ENCODE measurements around the gene RAB11FIP4.
A peak's percentile ranks its signal among the peaks of the same experiment; 100 is the strongest.
"Not testable (repeated sequence)": the region's sequence is repeated elsewhere in the genome, so short reads cannot be mapped to it uniquely, and the experiment has no call there.

RAB11FIP4 gene, protein sequence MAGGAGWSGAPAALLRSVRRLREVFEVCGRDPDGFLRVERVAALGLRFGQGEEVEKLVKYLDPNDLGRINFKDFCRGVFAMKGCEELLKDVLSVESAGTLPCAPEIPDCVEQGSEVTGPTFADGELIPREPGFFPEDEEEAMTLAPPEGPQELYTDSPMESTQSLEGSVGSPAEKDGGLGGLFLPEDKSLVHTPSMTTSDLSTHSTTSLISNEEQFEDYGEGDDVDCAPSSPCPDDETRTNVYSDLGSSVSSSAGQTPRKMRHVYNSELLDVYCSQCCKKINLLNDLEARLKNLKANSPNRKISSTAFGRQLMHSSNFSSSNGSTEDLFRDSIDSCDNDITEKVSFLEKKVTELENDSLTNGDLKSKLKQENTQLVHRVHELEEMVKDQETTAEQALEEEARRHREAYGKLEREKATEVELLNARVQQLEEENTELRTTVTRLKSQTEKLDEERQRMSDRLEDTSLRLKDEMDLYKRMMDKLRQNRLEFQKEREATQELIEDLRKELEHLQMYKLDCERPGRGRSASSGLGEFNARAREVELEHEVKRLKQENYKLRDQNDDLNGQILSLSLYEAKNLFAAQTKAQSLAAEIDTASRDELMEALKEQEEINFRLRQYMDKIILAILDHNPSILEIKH

DNA sequence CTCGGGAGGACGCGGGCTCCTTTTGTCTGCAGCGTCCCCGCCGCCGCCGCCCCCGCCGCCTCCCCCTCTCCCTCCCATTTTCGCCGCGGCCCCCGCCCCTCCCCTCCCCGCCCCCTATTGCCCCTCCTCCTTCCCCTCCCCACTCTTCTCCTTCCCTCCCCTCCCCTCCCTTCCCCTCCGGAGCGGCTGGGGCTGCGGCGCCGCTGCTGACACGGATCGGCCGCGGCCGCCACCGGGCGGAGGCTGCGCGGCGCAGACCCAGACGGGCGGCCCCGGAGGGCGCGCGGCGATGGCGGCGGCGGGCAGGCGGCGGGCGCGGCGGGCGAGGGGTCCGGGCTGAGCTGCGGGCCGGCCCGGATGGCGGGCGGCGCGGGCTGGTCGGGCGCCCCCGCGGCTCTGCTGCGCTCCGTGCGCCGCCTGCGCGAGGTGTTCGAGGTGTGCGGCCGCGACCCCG is at the start of gene RAB11FIP4:
Gene RAB11FIP4, plus strand, starts transcription at position 180 of the 454 bp plus-strand sequence. Its CDS starts 178 bp downstream, at position 358.
- Mint-ChIP-seq H3K4me3 (peak within 1 kb of the TSS; percentile 65), H3K36me3 (ENCODE audit: low read depth) (no peaks in the 10 kb centered on the region), H3K4me1 (ENCODE audit: low read depth) (peaks cover 4% of the 10 kb centered on the region), H3K9me3 (no peaks in the 10 kb centered on the region), H3K27ac (no peak within 1 kb of the TSS), H3K27me3 (peaks cover 54% of the 10 kb centered on the region)

DNA sequence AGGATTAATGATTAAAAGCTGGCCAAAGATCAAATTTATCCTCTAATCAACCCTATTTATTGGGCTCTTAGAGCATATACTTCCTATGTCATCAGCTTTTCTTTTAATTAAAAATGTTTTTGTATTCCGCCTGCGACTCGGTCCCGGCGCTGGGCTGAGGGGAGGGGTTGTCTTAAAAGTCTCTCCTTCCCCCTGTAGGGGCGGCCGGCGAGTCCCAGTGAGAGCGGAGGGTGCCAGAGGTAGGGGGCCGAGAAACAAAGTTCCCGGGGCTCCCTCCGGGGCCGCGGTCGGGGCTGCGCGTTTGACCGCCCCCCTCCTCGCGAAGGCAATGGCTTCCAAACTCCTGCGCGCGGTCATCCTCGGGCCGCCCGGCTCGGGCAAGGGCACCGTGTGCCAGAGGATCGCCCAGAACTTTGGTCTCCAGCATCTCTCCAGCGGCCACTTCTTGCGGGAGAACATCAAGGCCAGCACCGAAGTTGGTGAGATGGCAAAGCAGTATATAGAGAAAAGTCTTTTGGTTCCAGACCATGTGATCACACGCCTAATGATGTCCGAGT is 46.2 kb upstream of the RAB11FIP4 start:
- H3K36me3 Mint-ChIP-seq (ENCODE audit: low read depth) = peaks cover 19% of the 10 kb centered on the region
- not testable (repeated sequence) for H3K27me3 Mint-ChIP-seq; H3K9me3 Mint-ChIP-seq; H3K4me3 Mint-ChIP-seq; H3K27ac Mint-ChIP-seq; H3K4me1 Mint-ChIP-seq (ENCODE audit: low read depth)

DNA sequence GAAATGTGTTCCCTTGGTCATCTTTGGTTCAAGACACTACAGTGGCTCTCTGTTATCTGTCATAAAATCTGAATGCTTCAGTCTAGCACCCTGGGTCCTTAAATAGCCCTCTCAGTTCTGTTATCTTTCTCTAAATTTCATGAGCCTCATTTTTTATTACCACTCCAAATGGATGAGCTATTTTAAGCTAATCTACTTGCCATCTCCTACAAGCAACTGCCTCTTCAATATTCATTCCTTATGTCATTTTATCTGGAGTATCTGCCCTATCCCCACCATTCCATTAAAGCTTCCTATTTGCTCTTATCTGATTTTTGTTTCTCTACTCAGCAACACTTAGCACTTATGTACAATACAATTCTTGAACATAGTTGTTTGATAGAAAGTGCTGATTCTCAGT is 42.0 kb upstream of the RAB11FIP4 start:
- no peaks in the 10 kb centered on the region for H3K9me3 Mint-ChIP-seq
- H3K4me1 Mint-ChIP-seq (ENCODE audit: low read depth) = no peaks in the 10 kb centered on the region
- H3K27me3 Mint-ChIP-seq = no peaks in the 10 kb centered on the region
- H3K27ac Mint-ChIP-seq = no peak overlapping the region
- peaks cover 21% of the 10 kb centered on the region for H3K36me3 Mint-ChIP-seq (ENCODE audit: low read depth)
- H3K4me3 Mint-ChIP-seq = no peak overlapping the region

DNA sequence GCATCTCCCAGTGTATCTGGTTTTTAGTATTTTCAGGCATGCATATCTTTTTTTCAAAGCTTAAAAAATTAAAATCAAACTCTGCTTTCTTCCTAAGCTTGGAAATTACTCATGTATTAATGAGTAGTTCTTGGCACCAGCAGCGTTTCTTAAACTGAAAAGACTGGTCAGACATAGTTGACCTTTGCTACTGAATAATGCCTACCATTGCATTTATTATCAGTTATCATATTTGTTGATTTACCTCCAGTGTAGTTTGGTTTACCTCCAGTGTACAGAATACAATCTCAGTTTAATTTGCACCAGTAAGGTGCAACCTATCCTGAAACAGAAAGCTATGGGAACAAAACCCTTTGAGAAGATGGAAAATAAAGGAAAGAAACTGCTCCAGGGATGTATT is 35.5 kb upstream of the RAB11FIP4 start:
- Mint-ChIP-seq H3K36me3 (ENCODE audit: low read depth) (peaks cover 43% of the 10 kb centered on the region), H3K9me3 (no peaks in the 10 kb centered on the region), H3K27me3 (no peaks in the 10 kb centered on the region), H3K4me3 (no peak overlapping the region), H3K27ac (no peak overlapping the region), H3K4me1 (ENCODE audit: low read depth) (no peaks in the 10 kb centered on the region)

DNA sequence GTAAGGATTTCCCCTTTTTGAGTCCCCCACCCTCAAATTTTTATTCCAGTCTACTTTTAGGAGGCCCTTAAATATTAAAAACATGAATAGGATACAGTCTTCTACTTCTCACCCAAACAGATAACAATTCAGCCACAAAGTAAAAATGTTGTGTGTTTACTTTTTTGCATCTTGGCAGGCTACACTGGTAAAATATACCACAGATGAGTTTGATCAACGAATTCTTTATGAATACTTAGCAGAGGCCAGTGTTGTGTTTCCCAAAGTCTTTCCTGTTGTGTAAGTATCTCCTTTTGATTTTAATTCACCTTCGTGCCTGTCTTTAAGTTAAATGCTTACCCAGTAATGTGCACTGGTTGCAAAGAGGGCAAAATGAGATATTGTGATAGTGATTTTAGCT is 34.4 kb upstream of the RAB11FIP4 start:
- Mint-ChIP-seq H3K27ac (no peak overlapping the region), H3K27me3 (no peaks in the 10 kb centered on the region), H3K36me3 (ENCODE audit: low read depth) (peaks cover 45% of the 10 kb centered on the region), H3K4me3 (no peak overlapping the region), H3K4me1 (ENCODE audit: low read depth) (no peaks in the 10 kb centered on the region), H3K9me3 (no peaks in the 10 kb centered on the region)

DNA sequence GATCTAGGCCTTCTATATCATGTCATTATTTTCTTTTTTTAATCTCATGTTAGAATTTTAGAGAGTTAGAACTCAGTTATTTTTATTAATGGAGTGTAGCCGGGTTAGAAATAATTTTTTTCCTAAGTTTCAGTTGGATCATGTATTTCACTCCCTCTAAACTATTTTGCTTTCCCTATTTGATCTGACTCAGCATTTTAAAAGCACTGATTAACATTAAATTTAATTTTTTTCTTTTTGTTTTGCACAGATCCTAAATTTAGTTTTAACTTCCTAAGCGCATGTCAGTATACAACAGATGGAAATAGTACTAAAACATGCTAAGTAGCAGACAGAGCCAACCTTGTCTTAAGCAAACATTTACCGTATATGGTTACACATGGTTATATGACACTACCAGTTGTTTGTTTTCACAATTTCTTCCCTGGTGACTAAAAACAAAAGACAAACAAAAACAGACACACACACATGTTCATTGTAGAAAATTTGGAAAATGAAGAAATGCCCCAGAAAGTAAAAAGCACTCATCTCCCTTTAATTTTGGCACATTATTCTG is 33.6 kb upstream of the RAB11FIP4 start:
- H3K27ac Mint-ChIP-seq = no peak overlapping the region
- H3K4me3 Mint-ChIP-seq = no peak overlapping the region
- H3K9me3 Mint-ChIP-seq = no peaks in the 10 kb centered on the region
- no peaks in the 10 kb centered on the region for H3K27me3 Mint-ChIP-seq
- H3K36me3 Mint-ChIP-seq (ENCODE audit: low read depth) = peaks cover 45% of the 10 kb centered on the region
- H3K4me1 Mint-ChIP-seq (ENCODE audit: low read depth) = no peaks in the 10 kb centered on the region

DNA sequence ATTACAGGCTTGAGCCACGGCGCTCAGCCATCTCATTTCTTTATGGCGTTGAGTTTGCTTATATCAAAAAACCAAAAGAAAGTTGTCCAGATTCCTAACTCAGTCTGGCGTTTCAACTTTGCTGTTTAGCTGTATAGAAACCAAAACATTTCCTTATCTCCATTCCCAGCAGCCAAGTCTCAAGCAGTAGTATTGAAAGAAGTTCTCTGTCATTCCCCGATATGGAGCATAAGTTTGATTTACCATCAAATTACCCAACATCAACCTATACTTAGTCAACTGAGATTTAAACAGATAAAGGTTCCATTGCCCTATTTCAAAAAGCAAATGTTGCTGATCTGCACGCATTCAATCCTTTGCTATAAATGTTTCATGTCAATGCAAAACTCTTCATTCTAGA is 27.5 kb upstream of the RAB11FIP4 start:
- peaks cover 31% of the 10 kb centered on the region for H3K36me3 Mint-ChIP-seq (ENCODE audit: low read depth)
- H3K27ac Mint-ChIP-seq = no peak overlapping the region
- no peaks in the 10 kb centered on the region for H3K9me3 Mint-ChIP-seq
- H3K4me1 Mint-ChIP-seq (ENCODE audit: low read depth) = no peaks in the 10 kb centered on the region
- H3K4me3 Mint-ChIP-seq = no peak overlapping the region
- no peaks in the 10 kb centered on the region for H3K27me3 Mint-ChIP-seq

DNA sequence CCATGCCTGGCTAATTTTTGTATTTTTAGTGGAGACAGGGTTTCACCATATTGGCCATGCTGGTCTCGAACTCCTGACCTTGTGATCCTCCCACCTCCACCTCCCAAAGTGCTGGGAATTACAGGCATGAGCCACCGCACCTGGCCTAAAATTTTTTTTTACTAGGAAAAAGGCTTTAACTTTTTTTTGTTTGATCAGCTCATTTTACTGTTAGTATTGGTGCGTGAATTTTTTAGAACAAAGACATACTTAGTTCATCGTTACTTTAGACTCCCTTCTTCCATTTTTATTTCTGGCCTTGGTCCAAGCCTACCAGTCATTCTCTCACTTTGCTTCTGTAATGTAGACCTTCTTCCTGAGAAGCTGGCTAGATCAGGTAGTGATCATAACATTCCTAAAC is 25.4 kb upstream of the RAB11FIP4 start:
- no peak overlapping the region for H3K27ac Mint-ChIP-seq
- peaks cover 15% of the 10 kb centered on the region for H3K36me3 Mint-ChIP-seq (ENCODE audit: low read depth)
- peaks cover 6% of the 10 kb centered on the region for H3K4me1 Mint-ChIP-seq (ENCODE audit: low read depth)
- H3K4me3 Mint-ChIP-seq = no peak overlapping the region
- H3K9me3 Mint-ChIP-seq = no peaks in the 10 kb centered on the region
- no peaks in the 10 kb centered on the region for H3K27me3 Mint-ChIP-seq

DNA sequence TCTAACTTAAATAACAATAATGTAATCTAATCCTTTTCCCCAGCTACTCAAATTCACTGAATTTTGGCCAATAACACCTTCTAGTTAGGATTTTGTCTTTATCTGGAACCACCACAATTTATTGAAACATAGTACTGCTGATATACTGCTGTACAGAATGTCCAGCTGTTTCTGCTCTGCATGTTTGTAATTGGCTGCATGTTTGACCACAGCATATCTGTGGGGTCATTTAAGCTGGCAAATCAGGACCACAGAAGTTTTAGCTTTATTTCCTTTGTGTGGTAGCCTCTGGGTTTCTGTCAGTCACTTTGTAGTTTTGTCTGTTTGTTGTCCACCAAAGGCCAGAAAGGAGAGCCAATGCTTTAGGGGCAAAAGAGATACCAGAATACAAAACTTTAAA is 22.2 kb upstream of the RAB11FIP4 start:
- Mint-ChIP-seq H3K27me3 (no peaks in the 10 kb centered on the region), H3K4me1 (ENCODE audit: low read depth) (peaks cover 28% of the 10 kb centered on the region), H3K4me3 (no peak overlapping the region), H3K9me3 (no peaks in the 10 kb centered on the region), H3K27ac (no peak overlapping the region), H3K36me3 (ENCODE audit: low read depth) (peaks cover 14% of the 10 kb centered on the region)

DNA sequence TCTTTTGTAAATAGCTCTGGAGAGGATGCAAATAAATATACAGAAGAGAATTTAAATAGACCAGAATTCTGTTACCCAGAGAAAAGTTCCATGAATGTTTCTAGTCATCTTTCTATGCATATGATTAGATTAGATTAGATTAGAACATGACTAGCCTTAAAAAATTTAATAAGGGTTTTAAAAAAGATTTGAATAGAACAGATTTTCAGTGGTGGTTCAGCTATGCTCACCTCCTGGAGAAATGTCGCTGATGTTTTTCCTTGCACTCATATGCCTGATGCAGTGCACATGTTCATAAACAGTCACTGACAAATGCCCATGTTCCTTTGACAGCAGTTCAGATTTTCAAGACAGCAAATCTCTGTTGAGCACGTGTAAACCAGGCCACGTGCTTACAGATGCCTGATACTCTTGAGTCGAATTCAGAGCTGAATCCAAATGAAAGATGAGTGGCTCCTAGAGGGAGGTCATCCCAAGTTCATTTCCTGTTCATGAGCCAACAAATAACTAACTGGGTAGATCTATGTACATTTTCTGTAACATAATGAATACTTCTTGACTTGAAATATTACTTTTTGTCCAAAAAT is 19.9 kb upstream of the RAB11FIP4 start:
- Mint-ChIP-seq H3K9me3 (no peaks in the 10 kb centered on the region), H3K36me3 (ENCODE audit: low read depth) (peaks cover 20% of the 10 kb centered on the region), H3K4me3 (no peak overlapping the region), H3K4me1 (ENCODE audit: low read depth) (peaks cover 29% of the 10 kb centered on the region), H3K27me3 (no peaks in the 10 kb centered on the region), H3K27ac (peak overlapping the region; percentile 26)

DNA sequence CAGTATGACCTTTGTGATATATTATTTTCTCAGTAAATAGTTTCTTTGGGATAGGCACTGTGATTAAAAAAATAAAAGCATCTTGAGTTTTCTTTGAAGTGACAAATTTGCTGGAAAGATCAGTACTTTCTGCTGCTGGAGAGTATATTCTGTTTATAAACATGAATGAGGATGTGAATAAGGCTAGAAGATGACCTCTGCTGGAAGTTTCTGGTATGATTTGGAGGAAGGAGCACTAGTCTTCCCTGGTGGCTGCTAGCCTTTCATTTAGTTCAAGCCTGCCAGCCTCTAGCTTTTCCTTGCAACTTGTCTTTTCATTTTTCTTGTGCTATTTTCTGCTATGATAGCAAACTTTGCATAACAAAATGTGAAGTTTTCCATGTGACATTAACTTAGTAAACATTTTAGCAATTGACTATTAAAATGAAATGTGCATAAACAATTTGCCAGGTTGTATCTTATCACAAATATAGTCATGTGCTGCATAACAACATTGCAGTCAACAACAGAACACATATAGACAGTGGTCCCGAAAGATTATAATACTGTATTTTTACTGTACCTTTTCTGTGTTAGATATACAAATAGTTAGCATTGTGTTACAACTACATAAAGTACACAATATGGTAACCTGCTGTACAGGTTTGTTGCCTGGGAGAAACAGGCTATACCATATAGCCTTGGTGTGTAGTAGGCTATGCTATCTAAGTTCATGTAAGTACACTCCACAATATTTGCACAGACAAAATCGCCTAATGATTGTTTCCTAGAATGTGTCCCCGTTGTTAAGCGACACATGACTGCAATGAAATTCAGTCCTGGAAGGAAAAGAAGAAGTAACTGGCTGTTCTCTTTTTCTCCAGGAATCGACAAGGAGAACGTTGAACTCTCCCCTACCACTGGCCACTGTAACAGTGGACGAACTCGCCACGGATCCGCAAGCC is 18.1 kb upstream of the RAB11FIP4 start:
- no peak overlapping the region for H3K27ac Mint-ChIP-seq

DNA sequence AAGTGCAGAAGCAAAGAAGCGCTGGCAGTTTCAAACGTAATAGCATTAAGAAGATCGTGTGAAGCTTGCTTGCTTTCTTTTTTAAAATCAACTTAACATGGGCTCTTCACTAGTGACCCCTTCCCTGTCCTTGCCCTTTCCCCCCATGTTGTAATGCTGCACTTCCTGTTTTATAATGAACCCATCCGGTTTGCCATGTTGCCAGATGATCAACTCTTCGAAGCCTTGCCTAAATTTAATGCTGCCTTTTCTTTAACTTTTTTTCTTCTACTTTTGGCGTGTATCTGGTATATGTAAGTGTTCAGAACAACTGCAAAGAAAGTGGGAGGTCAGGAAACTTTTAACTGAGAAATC is 17.4 kb upstream of the RAB11FIP4 start:
- H3K27ac Mint-ChIP-seq = no peak overlapping the region
- H3K9me3 Mint-ChIP-seq = no peaks in the 10 kb centered on the region
- H3K4me1 Mint-ChIP-seq (ENCODE audit: low read depth) = peaks cover 29% of the 10 kb centered on the region
- peaks cover 15% of the 10 kb centered on the region for H3K36me3 Mint-ChIP-seq (ENCODE audit: low read depth)
- no peaks in the 10 kb centered on the region for H3K27me3 Mint-ChIP-seq
- no peak overlapping the region for H3K4me3 Mint-ChIP-seq

More for the DNA sequence above, 18.1 kb upstream of the RAB11FIP4 start:
- Mint-ChIP-seq H3K4me3 (no peak overlapping the region), H3K36me3 (ENCODE audit: low read depth) (peaks cover 15% of the 10 kb centered on the region), H3K27me3 (no peaks in the 10 kb centered on the region), H3K9me3 (no peaks in the 10 kb centered on the region), H3K4me1 (ENCODE audit: low read depth) (peaks cover 29% of the 10 kb centered on the region)

DNA sequence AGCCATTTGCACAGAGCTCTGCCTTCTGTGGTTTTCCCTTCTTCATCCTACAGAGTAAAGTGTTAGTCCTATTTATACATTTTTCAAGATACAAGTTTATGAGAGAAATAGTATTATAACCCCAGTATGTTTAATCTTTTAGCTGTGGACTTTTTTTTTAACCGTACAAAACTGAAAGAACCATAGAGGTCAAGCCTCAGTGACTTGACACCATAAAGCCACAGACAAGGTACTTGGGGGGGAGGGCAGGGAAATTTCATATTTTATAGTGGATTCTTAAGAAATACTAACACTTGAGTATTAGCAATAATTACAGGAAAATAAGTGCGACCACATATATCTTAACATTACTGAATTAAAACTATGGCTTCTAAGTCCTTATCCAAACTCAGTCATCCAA is 17.0 kb upstream of the RAB11FIP4 start:
- H3K4me3 Mint-ChIP-seq = no peak overlapping the region

DNA sequence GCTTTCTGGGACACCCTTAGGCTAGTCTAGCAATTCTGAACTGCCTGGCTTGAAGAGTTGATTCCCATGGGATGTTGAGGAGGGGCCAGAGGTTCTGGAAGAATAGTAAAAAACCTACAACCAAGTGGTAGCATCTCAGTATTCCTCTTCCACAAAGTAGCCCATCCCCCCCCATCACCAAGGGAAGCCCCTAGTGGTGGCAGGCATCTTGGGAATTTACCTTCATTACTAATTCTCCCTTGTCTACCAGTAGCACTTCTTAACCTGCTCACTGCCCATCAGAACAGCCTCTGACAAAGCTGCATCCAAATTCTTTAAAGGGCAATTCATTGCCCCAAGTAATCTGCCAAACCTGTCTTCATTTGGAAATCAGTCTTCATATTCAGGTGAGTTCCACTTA is 12.8 kb upstream of the RAB11FIP4 start:
- no peak overlapping the region for H3K4me3 Mint-ChIP-seq
- peaks cover 12% of the 10 kb centered on the region for H3K36me3 Mint-ChIP-seq (ENCODE audit: low read depth)
- H3K9me3 Mint-ChIP-seq = no peaks in the 10 kb centered on the region
- no peak overlapping the region for H3K27ac Mint-ChIP-seq
- peaks cover 3% of the 10 kb centered on the region for H3K4me1 Mint-ChIP-seq (ENCODE audit: low read depth)
- H3K27me3 Mint-ChIP-seq = no peaks in the 10 kb centered on the region

More for the DNA sequence above, 17.0 kb upstream of the RAB11FIP4 start:
- no peaks in the 10 kb centered on the region for H3K27me3 Mint-ChIP-seq
- H3K4me1 Mint-ChIP-seq (ENCODE audit: low read depth) = peaks cover 29% of the 10 kb centered on the region
- H3K36me3 Mint-ChIP-seq (ENCODE audit: low read depth) = peaks cover 15% of the 10 kb centered on the region
- no peak overlapping the region for H3K27ac Mint-ChIP-seq
- no peaks in the 10 kb centered on the region for H3K9me3 Mint-ChIP-seq

All from stimulated activated naive CD8-positive, alpha-beta T cell treated with anti-CD3 and anti-CD28 coated beads, Interleukin-15, Interleukin-2, amounts not matched to agents 100 ng/mL and 50 ng/mL, for 24 hours (primary cell).